HG02642 (cell line): ENCODE data around the gene CD101.

ENCODE experiments used
- ATAC-seq: cut with Tn5 transposase; IDR thresholded peaks from one replicate; pipeline ENCODE4 v1.9.1; 2021; ENCODE audit warnings: mild to moderate bottlenecking; ENCODE audit not compliant: unreplicated experiment, poor library complexity

CD101 gene

GRCh38 chr1:117013309-117013858 is 11.8 kb downstream of the CD101 start:
- no peak for ATAC-seq

- no peak for ATAC-seq
Observed at GRCh38 chr1:117014209-117014608, 12.6 kb downstream of the CD101 start.

GRCh38 chr1:117015724-117016123 is 14.2 kb downstream of the CD101 start:
- no peak for ATAC-seq

- no peak for ATAC-seq
Observed at GRCh38 chr1:117017062-117017461, 15.5 kb downstream of the CD101 start.

GRCh38 chr1:117017648-117018047 is 16.1 kb downstream of the CD101 start:
- ATAC-seq, result no peak

GRCh38 chr1:117020526-117021156 is 19.1 kb downstream of the CD101 start:
- no peak for ATAC-seq

GRCh38 chr1:117022114-117022513 is 20.6 kb downstream of the CD101 start:
- no peak for ATAC-seq

- no peak for ATAC-seq
Observed at GRCh38 chr1:117025568-117025967, 24.0 kb downstream of the CD101 start.

- ATAC-seq, result no peak
Observed at GRCh38 chr1:117026361-117026760, 24.8 kb downstream of the CD101 start.

GRCh38 chr1:117029685-117030084 is 28.1 kb downstream of the CD101 start:
- no peak for ATAC-seq

GRCh38 chr1:117030271-117030877 is 28.8 kb downstream of the CD101 start:
- ATAC-seq, result no peak

- ATAC-seq, result no peak
Observed at GRCh38 chr1:117032266-117032665, 30.7 kb downstream of the CD101 start.

- no peak for ATAC-seq
Observed at GRCh38 chr1:117032681-117033539, 31.4 kb downstream of the CD101 start.

GRCh38 chr1:117033772-117034171 is 32.2 kb downstream of the CD101 start:
- no peak for ATAC-seq

GRCh38 chr1:117034791-117035290 is 33.3 kb downstream of the CD101 start:
- no peak for ATAC-seq

GRCh38 chr1:117036018-117036461 is 34.5 kb downstream of the CD101 start:
- no peak for ATAC-seq

GRCh38 chr1:117037802-117038201 is 36.2 kb downstream of the CD101 start:
- no peak for ATAC-seq

GRCh38 chr1:117038236-117038635 is 36.7 kb downstream of the CD101 start:
- no peak for ATAC-seq

GRCh38 chr1:117044217-117044616 is 42.7 kb downstream of the CD101 start:
- ATAC-seq, result no peak

GRCh38 chr1:117045644-117046043 is 44.1 kb downstream of the CD101 start:
- ATAC-seq, result no peak

GRCh38 chr1:117046781-117047180 is 45.2 kb downstream of the CD101 start:
- no peak for ATAC-seq
